GM21786 (cell line): ENCODE results near the gene MRPS18A.
"Not testable (repeated sequence)": the region's sequence is repeated elsewhere in the genome, so short reads cannot be mapped to it uniquely, and the experiment has no call there.

ENCODE experiments used
- ATAC-seq: cut with Tn5 transposase; IDR thresholded peaks from one replicate; pipeline ENCODE4 v1.9.1; 2021; ENCODE audit not compliant: unreplicated experiment

The MRPS18A gene

DNA sequence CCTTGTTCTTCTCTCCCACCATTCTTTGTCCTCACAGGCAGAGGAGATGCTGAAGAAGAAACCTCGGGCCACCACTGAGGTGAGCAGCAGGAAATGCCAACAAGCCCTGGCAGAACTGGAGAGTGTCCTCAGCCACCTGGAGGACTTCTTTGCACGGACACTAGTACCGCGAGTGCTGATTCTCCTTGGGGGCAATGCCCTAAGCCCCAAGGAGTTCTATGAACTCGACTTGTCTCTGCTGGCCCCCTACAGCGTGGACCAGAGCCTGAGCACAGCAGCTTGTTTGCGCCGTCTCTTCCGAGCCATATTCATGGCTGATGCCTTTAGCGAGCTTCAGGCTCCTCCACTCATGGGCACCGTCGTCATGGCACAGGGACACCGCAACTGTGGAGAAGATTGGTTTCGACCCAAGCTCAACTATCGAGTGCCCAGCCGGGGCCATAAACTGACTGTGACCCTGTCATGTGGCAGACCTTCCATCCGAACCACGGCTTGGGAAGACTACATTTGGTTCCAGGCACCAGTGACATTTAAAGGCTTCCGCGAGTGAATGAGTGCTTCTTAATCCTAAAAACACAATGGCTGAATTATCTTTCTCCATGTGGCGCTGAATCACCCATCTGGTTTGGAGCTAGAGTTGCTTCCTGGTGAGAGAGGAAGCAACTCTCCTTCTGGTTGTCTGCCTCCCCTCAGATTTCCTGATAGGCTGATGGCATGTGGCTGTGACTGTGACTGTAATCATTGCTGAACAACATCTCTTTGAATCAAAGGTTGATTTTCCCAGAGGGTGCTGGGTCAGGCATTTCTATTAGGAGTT, 47.4 kb downstream of the MRPS18A start:
- ATAC-seq: no peak

DNA sequence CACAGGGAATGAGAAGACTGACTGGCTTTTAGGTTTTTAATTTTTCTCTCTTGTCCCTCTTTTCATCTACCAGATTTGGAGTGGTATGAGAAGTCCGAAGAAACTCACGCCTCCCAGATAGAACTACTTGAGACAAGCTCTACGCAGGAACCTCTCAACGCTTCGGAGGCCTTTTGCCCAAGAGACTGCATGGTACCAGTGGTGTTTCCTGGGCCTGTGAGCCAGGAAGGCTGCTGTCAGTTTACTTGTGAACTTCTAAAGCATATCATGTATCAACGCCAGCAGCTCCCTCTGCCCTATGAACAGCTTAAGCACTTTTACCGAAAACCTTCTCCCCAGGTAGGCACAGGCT, 51.3 kb downstream of the MRPS18A start:
- ATAC-seq: no peak

DNA sequence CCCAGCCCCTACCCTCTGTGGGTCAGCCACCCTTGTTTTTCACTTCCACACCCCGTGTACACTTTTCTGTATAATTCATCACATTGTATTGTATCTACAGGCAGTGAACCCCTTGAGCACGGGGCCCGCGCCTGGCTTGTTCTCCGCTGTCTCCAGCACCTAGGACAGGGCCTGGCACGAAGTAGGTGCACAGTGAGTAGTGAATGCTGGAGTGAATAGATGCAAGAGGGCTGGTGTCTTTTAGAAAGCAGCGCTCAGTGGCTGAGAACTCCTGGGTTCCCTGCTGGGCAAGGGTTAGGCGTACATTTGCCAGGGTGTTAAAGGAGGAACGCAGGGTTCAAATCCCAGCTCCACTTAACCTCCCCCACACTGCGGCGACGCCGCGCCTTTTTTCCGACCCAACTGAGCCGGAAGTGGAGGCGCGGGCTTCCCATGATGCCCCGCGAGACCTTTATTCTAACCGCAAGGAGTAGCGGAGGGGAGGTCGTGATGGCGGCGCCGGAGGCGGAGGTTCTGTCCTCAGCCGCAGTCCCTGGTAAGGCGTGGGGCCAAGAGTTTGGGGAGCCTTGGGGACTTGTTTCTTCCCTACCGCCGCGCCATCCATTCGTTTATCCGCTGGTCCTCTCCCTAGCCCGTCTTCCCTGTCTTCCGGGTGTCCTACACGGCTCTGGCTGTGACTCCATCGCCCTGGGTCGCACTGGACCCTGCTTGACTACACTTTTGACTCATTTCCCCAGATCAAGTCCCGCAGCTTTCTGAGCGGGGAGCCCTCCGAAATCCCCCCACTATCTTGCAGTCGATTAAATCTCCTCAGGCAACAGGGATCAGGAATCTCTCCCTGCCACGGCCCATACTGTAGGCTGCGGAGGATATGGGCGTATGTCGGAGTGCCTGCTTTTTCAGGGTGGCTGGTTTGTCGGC, 51.9 kb downstream of the MRPS18A start, which contains the start of gene MAD2L1BP:
Gene MAD2L1BP, plus strand, starts transcription at position 454 of the 921 bp plus-strand sequence. Its CDS starts 36 bp downstream, at position 490.
- peak; percentile 81 for ATAC-seq

DNA sequence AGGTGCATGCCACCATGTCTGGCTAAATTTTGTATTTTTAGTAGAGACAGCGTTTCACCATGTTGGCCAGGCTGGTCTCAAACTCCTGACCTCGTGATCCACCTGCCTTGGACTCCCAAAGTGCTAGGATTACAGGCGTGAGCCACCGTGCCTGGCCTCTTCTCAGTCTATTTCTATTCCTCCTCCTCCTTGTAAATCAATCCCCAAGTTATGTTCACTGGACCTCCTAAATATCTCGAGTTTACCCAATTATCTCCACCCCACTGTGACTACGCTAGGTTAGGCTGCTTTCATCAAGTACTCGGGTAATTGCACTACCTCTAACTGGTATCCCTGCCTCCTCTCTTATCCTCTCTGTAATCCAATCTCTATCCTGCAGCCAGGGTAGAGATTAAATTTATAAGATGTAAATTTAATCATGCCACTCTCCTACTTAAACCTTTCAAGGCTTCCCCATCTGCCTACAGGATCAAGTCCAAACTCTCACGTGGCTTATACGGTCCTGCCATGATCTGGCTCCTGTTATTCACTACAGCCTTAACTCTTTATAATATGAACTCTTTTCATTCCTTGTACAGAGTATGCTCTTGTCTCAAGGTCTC, 52.8 kb downstream of the MRPS18A start:
- ATAC-seq: no peak

DNA sequence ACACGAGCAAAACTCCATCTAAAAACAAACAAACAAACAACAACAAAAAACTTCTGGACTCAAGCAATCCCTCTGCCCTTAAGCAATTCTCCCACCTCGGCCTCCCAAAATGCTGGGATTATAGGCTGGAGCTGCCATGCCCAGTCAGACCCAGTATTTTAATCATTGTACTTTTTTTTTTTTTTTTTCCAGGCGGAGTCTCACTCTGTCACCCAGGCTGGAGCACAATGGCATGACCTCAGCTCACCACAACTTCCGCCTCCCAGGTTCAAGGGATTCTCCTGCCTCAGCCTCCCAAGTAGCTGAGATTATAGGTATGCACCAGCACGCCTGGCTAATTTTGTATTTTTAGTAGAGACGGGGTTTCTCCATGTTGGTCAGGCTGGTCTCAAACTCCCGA, 54.6 kb downstream of the MRPS18A start:
- ATAC-seq: not testable (repeated sequence)

DNA sequence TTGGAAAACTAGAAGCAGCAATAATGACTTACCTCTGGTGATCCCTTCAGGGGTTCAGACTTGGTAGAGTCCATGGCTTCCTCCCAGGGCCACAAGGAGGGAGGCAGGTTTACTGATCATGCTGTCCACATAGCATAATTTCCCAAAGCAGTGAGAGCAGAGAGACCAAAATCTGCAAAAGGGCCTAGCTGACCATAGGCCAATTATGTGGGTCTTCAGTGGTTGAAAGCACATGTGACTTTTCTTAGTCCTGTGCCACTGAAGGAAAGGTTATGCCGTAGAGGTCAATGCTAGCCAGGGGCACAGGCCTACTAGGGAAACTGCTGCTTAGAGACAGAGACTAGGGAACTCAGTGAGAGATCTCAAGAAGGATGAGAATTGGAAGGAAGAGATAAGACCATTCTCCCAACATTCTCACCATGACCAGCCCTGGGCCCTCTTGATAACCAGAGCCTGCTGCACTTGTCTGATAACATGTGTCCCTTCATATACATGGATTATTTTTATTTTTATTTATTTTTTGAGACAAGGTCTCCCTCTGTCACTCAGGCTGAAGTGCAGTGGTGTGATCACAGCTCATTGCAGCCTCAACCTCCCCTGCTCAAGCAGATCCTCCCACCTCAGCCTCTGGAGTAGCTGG, 56.5 kb downstream of the MRPS18A start:
- ATAC-seq: no peak

DNA sequence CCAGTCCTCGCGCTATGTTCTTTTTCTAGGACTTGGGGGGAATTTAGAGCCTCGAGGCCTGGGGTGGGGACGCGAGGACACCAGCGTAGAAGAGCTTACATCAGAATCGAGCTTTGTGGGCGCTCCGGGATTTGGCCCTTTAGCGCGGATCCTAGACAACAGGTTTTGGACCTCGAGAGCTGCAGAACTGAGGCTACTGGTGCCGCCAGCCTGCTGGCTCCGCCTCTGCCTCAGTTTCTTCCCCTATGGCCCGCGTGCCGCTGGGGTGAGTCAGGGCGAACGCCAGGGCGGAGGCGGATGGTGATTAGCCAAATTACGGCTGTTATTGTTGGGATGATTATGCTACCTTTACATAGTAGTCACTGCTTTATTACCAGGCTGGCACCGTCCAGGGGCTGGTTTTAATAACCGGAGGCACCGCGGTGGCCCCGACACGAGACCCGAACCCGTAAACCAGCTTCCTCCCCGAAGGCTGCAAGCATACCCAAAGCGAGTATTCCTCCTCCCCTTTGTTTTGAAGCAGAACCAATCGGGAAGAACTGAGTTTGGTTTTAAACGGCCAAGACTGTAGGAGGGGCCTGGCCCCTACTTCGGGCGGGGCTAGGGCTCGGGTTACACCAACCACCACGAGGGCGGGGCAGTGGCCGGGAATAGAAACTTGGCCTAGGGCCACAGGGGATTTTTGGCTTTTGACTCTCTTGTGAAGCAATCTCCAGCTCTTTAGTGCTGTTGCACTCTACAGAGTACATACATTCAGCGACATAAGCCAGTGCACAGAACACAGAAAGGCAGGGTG, 57.9 kb downstream of the MRPS18A start:
- peak; percentile 65 for ATAC-seq

DNA sequence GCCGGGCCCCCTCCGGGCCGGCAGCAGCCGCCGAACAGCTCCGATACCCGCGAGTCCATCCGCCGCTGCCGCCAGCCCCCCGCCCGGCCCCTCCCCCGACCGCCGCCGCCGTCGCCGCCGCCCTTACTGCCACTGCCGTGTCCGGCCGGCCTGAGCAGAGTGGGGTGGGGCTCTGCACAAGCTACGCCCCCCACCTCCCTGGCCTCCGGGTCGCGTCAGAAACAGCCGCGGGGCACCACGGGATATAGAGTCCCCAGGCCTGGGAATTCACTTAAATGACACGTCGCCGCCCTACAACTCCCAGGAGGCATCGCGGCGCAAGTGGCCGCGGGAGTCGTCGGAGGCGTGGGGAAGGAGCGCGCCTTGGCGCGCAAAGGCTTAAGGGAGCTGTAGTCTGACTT, 58.5 kb downstream of the MRPS18A start, which contains the start of gene GTPBP2:
Gene GTPBP2, minus strand, starts transcription at position 161 of the 401 bp plus-strand sequence. Its CDS starts 102 bp downstream, at position 59.
- peak; percentile 79 for ATAC-seq

DNA sequence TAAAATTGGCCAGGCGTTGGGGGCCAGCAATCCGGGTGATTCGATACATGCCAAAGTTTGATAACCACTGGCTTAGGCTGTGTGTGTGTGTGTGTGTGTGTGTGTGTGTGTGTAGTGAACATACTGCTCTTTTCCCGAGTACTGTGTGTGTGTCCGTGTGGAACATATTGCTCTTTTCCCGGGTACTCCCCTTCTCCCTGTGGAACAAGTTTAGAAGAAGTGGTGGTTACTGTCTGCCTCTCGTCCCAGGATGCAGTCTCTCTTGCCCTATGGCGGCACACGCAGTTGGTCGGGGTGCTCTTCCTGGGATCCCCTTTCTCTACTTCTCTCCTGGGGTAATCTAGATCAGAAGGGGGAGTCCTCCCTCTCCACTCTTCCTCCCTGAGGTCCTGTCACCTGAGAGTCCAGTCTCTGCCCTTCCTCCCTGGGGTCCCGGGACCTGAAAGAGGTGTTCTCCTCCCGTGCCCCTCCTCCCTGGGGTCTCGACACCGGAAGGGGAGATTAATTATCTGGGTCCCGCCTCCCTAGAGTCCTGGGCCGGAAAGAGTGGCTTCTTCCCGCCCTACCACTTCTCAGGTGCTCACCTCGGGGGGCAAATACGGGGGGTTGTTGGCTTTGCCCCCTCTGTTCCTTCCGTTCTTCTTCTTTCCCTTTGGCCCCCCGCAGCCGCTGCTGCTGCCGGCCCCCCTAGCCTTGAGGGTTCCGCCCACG, 59.0 kb downstream of the MRPS18A start:
- ATAC-seq: no peak

DNA sequence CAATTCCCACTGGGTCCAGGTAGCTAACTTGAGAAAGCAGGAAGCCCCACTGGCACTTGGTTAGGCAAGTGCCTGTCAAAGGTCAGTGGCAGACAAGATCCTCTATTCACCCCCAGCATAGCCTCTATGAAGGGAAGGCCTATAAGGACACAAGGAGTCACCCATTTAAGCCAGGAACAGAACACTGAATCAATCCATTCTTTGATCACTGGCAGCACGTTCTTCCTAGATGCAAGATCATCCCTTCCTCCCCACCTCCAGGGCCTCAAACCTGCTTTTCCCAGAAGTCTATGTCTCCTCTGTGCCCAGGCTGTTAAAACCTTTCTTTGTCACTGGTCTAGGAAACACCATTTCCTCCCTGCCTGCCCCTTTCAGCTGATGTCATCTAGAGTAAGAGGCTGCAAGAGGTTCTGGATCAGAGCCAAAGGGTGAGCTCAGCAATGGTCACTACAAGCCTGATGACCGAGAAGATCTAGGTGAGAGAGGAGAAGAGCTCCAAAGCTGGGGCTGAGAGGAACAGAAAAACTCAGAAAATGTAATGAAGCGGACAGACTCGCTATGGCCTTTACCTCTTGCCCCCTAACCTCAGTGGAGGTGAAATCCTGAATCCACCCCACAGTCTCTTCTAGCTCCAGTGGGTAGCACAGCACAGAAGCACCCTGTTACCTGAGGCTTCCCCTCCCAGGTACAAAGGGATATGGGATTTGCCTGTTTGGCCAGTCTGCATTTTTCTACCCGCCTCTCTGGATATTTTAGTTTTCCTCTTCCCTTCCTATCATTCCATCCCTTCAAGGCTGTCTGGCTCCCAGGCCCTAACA, 60.4 kb downstream of the MRPS18A start:
- ATAC-seq: no peak

DNA sequence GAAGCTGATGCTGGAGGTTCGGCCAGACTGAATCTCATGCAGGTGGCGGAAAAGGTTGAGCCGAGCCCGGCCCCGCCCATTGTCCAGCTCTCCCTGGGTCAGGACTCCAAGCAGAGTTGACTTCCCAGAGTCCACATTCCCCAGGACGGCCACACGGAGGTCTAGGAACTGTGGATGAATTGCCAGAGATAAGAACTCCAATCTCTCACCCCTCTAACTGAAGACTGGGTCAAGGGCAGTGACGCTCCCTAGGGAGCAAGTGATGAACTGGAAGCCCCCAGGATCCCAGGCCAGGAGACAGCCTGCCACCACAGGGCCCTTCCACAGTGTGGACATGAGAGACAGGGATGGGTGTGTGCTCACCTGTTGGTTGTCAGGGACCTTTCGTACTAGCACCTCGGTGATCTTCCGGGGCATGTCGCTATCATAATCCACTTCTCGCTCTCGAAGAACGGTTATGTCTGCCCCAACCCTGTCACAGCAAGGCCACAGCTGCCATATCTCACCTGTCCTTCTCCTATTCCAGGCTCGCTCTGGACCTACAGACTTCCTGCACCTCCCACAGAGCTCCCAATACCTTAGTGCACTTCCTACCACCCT, 62.1 kb downstream of the MRPS18A start:
- no peak for ATAC-seq

DNA sequence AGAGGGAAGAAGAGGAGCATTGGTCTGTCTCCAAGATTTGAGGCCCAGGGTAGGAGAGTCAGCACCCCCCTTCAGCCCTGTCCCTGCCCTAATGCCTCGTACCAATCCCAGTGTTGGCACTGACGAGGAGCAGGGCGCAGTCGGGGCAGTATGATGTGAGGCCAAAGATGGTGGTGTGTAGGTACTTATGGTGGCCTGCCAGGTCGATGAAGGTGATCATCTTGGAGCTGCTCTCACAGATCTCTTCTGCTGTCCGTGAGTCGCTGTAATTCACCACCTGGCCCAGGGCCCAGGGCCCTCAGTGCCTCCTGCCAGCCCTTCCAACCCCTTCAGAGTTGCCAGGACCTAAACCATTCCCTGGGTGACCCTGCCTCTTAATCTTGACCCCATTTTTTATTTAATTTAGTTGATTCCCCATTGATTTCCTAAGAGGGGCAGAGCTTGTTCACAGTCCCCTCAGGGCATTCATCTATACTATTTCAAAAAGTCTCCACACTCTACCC, 62.8 kb downstream of the MRPS18A start:
- ATAC-seq: no peak

DNA sequence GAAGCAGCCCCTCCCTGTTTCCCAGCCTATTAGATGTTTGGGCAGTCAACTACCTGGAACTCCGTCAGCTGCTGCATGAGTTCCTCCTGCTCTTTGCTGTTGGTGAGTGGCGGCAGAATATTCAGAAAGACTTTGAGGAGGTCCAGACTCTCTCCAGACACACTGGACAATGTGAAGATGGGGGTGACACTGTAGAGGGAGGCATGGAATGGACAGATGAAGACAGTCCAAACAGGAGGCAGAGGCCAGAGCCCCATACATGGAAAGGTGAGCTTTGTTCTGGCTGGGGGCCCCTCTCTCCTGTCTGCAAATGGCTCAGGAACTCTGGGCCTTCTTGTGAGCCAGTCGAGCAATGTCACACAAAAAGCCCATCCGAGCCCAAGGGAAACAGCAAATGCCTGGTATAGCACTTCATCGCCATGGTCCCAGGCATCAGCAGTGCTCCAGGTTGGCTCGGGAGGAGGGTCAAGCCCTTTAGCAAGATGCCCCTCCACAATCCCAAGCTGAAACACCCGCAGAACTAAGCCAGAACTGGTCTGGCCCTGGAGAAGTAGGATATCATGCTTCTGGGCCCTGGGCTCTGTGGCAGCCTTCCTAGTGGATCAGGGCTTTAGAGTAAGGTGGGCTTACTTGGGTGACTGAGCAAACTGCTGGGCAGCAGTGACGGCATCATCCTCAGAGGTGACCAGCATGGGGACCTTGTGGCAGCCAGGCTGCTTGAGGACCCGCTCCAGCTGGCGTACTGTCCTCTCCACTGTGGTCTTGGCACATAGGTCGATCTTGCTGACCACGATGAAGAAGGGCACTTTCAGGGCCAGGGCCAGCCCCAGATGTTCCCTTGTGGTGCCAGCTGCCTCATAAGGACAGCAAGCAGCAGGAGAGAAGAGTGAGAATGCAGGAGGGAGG, 63.5 kb downstream of the MRPS18A start:
- ATAC-seq: no peak

DNA sequence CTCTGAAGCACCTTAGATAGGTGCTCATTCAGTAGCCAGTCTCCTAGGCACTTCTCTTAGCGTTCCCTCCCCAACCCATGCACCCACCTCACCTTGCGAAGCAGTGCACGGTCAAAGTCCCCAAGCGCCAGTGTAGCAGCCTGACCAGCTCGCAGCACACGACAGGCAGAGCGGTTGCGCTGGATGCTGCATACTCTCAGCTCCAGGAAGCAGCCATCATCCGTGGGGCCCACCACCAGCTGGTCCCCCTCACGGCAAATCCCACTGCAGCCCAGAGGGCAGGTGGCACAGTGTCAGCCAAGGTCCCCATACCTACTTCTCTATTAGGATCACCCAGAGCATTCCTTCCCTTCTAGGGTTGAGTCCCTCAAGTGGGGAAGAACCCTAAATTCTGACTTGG, 65.0 kb downstream of the MRPS18A start:
- ATAC-seq: no peak

DNA sequence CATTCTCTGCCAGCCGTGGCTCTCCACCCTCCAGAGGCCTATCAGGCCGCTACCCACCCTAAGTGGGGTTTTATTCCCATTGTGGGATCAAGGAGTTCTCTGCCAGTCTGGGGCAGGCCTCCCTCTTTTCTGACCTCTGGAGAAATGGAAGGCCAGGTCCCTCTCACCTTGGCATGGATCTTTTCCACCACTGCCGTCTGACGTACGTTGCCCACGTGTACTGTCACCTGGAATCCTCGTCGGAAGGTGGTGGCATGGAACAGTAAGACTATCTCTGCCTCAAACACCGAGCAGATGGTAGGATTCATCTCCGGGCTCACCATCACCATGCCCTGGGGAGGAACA, 65.8 kb downstream of the MRPS18A start:
- ATAC-seq: no peak
